Activated T-cell treated with anti-CD3 and anti-CD28 coated beads for 1 hour (primary cell): Measurements from ENCODE around the gene SCP2.
"Not testable (repeated sequence)": the region's sequence is repeated elsewhere in the genome, so short reads cannot be mapped to it uniquely, and the experiment has no call there.

Source experiments
- DNase-seq: peaks from one replicate; pipeline ENCODE4 v3.0.0-alpha.2; 2020; ENCODE audit warnings: low read depth

The SCP2 gene

GRCh38 chr1:52917156-52917555 is 9.9 kb upstream of the SCP2 start:
- no peak for DNase-seq

- DNase-seq: no peak
Measured at GRCh38 chr1:52917581-52917980, 9.5 kb upstream of the SCP2 start.

- DNase-seq: no peak
Measured at GRCh38 chr1:52918201-52918600, 8.9 kb upstream of the SCP2 start.

GRCh38 chr1:52919051-52919722 is 7.9 kb upstream of the SCP2 start:
- no peak for DNase-seq

GRCh38 chr1:52919723-52920483 is 7.2 kb upstream of the SCP2 start:
- no peak for DNase-seq

- DNase-seq: no peak
Measured at GRCh38 chr1:52920791-52921291, 6.2 kb upstream of the SCP2 start.

- no peak for DNase-seq
Measured at GRCh38 chr1:52925571-52926005, 1.5 kb upstream of the SCP2 start.

GRCh38 chr1:52926864-52927211 is 238 bp upstream of the SCP2 start:
- no peak for DNase-seq

GRCh38 chr1:52928015-52928404 is 934 bp downstream of the SCP2 start:
- DNase-seq: no peak

GRCh38 chr1:52929019-52929418 is 1.9 kb downstream of the SCP2 start:
- no peak for DNase-seq

GRCh38 chr1:52937433-52938182 is 10.5 kb downstream of the SCP2 start:
- no peak for DNase-seq

- no peak for DNase-seq
Measured at GRCh38 chr1:52938183-52938451, 11.0 kb downstream of the SCP2 start.

GRCh38 chr1:52943876-52944416 is 16.9 kb downstream of the SCP2 start:
- no peak for DNase-seq

GRCh38 chr1:52944566-52944965 is 17.5 kb downstream of the SCP2 start:
- no peak for DNase-seq

GRCh38 chr1:52947490-52947889 is 20.4 kb downstream of the SCP2 start:
- DNase-seq: no peak

GRCh38 chr1:52949602-52950001 is 22.5 kb downstream of the SCP2 start:
- DNase-seq: not testable (repeated sequence)

- no peak for DNase-seq
Measured at GRCh38 chr1:52952112-52952511, 25.0 kb downstream of the SCP2 start.

GRCh38 chr1:52955129-52955970 is 28.3 kb downstream of the SCP2 start:
- DNase-seq: no peak

GRCh38 chr1:52963101-52963500 is 36.0 kb downstream of the SCP2 start:
- DNase-seq: no peak

GRCh38 chr1:52967666-52968065 is 40.6 kb downstream of the SCP2 start:
- no peak for DNase-seq

- not testable (repeated sequence) for DNase-seq
Measured at GRCh38 chr1:52969234-52969633, 42.2 kb downstream of the SCP2 start.

GRCh38 chr1:52970149-52970548 is 43.1 kb downstream of the SCP2 start:
- no peak for DNase-seq
